GM12891 (cell line): ENCODE results near the gene ANKS3.

Source experiments
- PAX5 ChIP-seq: IDR thresholded peaks from 2 replicates; pipeline ENCODE4 v1.6.1; 2011; ENCODE audit warnings: low read length, moderate library complexity, mild to moderate bottlenecking; ENCODE audit not compliant: insufficient read depth, severe bottlenecking
- POLR2A ChIP-seq: IDR thresholded peaks from 2 replicates; pipeline ENCODE4 v1.6.1; 2011; ENCODE audit warnings: low read depth, low read length, control low read depth
- POLR2AphosphoS5 ChIP-seq: IDR thresholded peaks from 2 replicates; pipeline ENCODE4 v1.6.1; 2011; ENCODE audit warnings: low read depth, low read length, control low read depth
- SPI1 ChIP-seq: IDR thresholded peaks from 2 replicates; pipeline ENCODE4 v1.6.1; 2011; ENCODE audit warnings: low read depth, low read length, control low read depth
- TAF1 ChIP-seq: IDR thresholded peaks from 2 replicates; pipeline ENCODE4 v1.6.1; 2011; ENCODE audit warnings: low read depth, low read length, control low read depth

DNA sequence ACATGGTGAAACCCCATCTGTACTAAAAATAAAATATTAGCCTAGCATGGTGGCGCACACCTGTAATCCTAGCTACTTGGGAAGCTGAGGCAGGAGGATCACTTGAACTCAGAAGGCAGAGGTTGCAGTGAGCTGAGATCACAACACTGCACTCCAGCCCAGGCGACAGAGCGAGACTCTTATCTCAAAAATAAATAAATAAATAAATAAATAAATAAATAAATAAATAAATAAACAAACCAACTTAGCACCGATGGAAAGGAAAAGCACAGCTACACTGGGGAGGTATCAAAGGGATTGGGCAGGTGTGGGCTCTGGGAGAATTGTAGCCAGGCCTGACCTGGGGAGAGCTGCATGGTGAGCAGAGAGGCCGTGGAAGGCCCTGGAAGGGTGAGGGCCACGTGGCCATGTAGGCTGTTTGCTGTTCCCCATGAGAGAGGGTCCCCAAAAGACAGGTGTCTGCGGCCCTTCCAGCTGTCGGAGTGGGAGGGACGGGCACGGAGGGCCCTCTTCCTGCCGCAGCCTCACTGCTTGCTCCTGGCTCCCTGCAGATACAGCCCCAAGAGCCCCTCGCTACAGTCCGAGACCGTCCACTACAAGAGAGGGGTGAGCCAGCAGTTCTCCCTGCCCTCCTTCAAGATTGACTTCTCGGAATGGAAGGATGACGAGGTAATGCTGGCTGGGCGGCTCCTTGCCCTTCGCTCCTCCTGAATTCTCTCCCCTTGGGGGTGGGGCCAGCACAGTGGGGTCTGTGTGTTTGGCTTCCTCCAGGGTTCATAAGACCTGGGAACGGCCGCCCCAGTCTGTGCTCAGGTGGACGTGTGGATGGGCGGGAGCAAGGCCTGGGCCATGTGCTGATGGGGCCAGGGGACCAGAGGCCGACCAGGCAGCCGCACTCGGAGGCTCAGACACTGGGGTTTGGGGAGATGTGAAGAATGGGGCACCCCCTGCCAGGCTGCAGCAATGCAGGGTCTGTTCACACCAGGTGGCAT, 77.1 kb downstream of the ANKS3 start:
- TF ChIP-seq POLR2A, result no peak
- no peak; the same call in 1 of the 2 replicates for TF ChIP-seq POLR2AphosphoS5
- no peak for TF ChIP-seq TAF1
- TF ChIP-seq PAX5, result no peak
- TF ChIP-seq SPI1, result no peak
